Ovary (tissue), 3 donors: ENCODE measurements around the gene RBMS1.

Source experiments
- EP300 ChIP-seq: sonication (generic); formaldehyde crosslinking; IDR thresholded peaks from one replicate; pipeline ENCODE4 v1.6.1; 2017; ENCODE audit warnings: antibody characterized with exemption
- POLR2A ChIP-seq: fragments of 450-650 bp; IDR thresholded peaks from one replicate; pipeline ENCODE4 v1.6.1; 2017; ENCODE audit warnings: antibody characterized with exemption, mild to moderate bottlenecking, moderate library complexity
- TF ChIP-seq, protein P1 (sequence below), 3 donors: fragments of 450-650 bp in 2 of 3; fragments of 200-600 bp in 1 of 3; IDR thresholded peaks; one replicate each; pipeline versions ENCODE4 v1.5.1 to v1.8.0; 2016 to 2022; ENCODE audit warnings: antibody characterized with exemption in 3 of 3, mild to moderate bottlenecking in 1 of 3
- donor health status: DM: no; HTN: no; CAD: no.

DNA sequence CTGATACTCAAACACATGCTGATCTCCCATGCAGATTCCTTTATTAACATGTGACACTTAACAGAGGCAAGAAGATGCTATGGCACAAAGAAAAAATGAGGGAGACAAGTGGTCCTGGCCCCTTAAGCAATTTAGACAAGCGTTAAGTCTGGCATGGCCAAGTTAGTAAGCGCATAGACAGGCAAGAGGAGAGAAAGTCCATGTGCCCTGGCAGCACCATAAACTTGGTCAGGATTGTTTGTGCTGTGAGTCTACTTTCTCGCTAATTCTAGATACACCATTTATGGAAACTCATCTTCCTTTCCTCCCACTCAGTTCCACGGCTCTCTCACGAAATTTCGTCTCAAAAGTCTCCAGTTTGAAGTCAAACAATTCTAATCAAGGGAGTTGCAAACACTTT lies 138.9 kb downstream of the RBMS1 start:
- TF ChIP-seq POLR2A (no peak), EP300 (no peak)
- TF ChIP-seq, protein P1, sequence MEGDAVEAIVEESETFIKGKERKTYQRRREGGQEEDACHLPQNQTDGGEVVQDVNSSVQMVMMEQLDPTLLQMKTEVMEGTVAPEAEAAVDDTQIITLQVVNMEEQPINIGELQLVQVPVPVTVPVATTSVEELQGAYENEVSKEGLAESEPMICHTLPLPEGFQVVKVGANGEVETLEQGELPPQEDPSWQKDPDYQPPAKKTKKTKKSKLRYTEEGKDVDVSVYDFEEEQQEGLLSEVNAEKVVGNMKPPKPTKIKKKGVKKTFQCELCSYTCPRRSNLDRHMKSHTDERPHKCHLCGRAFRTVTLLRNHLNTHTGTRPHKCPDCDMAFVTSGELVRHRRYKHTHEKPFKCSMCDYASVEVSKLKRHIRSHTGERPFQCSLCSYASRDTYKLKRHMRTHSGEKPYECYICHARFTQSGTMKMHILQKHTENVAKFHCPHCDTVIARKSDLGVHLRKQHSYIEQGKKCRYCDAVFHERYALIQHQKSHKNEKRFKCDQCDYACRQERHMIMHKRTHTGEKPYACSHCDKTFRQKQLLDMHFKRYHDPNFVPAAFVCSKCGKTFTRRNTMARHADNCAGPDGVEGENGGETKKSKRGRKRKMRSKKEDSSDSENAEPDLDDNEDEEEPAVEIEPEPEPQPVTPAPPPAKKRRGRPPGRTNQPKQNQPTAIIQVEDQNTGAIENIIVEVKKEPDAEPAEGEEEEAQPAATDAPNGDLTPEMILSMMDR (IDR thresholded peaks at IDR 0.05): no peak
